ENCODE data around the gene SLC7A5. TPM values are rescaled to one million over a fixed set of nuclear protein-coding genes. Genes with fewer than 3 reads are reported as not detected.

SLC7A5 gene
- total and polyA plus RNA-seq, 2 of the 13 experiments (the other 11 are each of a cell fraction or from before 2014, with no cell fraction given), result 79.6 to 155 TPM

DNA sequence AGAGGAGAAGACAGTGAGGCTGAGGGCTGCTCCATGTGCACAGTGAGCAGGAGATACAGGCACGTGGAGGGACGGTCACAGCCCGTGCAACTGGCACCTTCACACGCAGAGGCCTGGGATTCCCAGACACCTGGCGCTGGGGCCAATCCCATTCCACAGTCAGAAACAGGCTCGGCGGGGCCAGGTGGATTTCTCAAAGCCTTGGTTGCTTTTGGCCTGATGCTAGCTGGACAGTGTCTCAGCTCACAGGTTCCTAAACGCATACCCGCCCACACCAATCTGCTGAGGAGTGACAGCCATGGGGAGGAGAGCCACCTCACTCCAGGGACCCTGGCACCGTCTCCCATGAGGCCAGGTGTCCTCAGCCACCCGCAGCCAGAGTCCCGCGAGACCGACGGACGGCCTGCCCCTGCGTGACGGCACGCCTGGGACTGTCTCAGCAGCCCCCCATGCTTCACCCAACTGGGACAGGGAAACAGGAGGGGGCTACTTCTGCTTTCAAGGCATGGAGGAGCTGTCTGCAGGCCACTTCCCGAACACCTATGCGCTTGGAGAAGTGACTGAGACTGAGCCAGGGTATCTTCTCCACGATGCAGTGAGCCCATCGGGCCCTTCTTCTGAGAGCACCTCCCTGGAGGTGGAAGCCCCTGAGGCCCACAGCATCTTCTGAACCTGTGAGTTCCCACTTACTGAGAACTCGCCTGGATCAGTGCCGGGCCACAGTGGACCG is 6.5 kb downstream of the SLC7A5 start (continued):
- 0 out of 2 replicates have a peak, but pooled peaks have one; percentile 51 for TF ChIP-seq SRY (CRISPR knock-in tag; IDR thresholded peaks at IDR 0.05)
- TF ChIP-seq, protein P1, sequence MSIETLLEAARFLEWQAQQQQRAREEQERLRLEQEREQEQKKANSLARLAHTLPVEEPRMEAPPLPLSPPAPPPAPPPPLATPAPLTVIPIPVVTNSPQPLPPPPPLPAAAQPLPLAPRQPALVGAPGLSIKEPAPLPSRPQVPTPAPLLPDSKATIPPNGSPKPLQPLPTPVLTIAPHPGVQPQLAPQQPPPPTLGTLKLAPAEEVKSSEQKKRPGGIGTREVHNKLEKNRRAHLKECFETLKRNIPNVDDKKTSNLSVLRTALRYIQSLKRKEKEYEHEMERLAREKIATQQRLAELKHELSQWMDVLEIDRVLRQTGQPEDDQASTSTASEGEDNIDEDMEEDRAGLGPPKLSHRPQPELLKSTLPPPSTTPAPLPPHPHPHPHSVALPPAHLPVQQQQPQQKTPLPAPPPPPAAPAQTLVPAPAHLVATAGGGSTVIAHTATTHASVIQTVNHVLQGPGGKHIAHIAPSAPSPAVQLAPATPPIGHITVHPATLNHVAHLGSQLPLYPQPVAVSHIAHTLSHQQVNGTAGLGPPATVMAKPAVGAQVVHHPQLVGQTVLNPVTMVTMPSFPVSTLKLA (IDR thresholded peaks at IDR 0.05), result peak; percentile 59
- peak; percentile 31; the same call in 1 of the 2 replicates for TF ChIP-seq KMT2A (CRISPR knock-in tag; IDR thresholded peaks at IDR 0.05)
- TF ChIP-seq BHLHE40 (IDR thresholded peaks at IDR 0.05; ENCODE audit: low read length), result peak; percentile 79
- TF ChIP-seq KDM2A (CRISPR knock-in tag; IDR thresholded peaks at IDR 0.05; ENCODE audit: borderline replicate concordance, low read depth), result 0 out of 2 replicates have a peak, but pooled peaks have one; percentile 10
- TF ChIP-seq MAX (IDR thresholded peaks at IDR 0.05), result peak; percentile 73
- TF ChIP-seq ZNF784 (CRISPR knock-in tag; IDR thresholded peaks at IDR 0.05; ENCODE audit: borderline replicate concordance), result 0 out of 2 replicates have a peak, but pooled peaks have one; percentile 26
- TF ChIP-seq ZNF891 (CRISPR knock-in tag; IDR thresholded peaks at IDR 0.05), result 0 out of 2 replicates have a peak, but pooled peaks have one; percentile 20
- TF ChIP-seq, protein P2, sequence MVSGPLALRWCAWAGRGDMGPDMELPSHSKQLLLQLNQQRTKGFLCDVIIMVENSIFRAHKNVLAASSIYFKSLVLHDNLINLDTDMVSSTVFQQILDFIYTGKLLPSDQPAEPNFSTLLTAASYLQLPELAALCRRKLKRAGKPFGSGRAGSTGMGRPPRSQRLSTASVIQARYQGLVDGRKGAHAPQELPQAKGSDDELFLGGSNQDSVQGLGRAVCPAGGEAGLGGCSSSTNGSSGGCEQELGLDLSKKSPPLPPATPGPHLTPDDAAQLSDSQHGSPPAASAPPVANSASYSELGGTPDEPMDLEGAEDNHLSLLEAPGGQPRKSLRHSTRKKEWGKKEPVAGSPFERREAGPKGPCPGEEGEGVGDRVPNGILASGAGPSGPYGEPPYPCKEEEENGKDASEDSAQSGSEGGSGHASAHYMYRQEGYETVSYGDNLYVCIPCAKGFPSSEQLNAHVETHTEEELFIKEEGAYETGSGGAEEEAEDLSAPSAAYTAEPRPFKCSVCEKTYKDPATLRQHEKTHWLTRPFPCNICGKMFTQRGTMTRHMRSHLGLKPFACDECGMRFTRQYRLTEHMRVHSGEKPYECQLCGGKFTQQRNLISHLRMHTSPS (CRISPR knock-in tag; IDR thresholded peaks at IDR 0.05; ENCODE audit: low read depth), result peak; percentile 36; the same call in 1 of the 2 replicates
